Embryonic facial prominence (tissue), 1 donor: ENCODE results near the gene TADA3.

ENCODE experiments used
- DNase-seq: peaks from one replicate; pipeline ENCODE4 v3.0.0-alpha.2; 2016; ENCODE audit errors: extremely low spot score

The TADA3 gene

GRCh38 chr3:9761919-9762318 lies 30.4 kb downstream of the TADA3 start:
- peak; percentile 4 for DNase-seq

- peak; percentile 2 for DNase-seq
Measured at GRCh38 chr3:9760779-9761505, 31.3 kb downstream of the TADA3 start.

DNA sequence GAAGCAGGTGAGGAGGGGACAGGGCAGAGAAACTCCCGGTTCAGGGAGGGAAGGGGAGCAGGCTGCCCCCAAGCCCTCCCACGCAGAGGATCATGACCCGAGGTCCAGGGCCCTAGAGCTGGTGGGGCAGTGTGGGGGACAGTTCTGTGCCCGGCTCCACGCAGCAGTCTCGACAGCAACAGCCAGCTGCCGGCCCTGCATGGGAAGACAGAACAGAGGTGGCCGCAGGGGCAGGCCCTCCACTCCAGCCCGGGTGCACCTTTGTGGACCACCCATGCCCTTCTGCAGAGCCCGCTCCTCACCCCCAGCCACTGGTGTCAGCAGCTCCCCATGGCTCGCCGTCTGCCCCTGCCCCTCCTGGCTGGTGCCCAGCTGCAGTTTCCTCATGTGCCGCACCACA lies 34.8 kb downstream of the TADA3 start:
- DNase-seq = no peak

- DNase-seq = peak; percentile 1
Measured at GRCh38 chr3:9754678-9755077, 37.6 kb downstream of the TADA3 start.

DNA sequence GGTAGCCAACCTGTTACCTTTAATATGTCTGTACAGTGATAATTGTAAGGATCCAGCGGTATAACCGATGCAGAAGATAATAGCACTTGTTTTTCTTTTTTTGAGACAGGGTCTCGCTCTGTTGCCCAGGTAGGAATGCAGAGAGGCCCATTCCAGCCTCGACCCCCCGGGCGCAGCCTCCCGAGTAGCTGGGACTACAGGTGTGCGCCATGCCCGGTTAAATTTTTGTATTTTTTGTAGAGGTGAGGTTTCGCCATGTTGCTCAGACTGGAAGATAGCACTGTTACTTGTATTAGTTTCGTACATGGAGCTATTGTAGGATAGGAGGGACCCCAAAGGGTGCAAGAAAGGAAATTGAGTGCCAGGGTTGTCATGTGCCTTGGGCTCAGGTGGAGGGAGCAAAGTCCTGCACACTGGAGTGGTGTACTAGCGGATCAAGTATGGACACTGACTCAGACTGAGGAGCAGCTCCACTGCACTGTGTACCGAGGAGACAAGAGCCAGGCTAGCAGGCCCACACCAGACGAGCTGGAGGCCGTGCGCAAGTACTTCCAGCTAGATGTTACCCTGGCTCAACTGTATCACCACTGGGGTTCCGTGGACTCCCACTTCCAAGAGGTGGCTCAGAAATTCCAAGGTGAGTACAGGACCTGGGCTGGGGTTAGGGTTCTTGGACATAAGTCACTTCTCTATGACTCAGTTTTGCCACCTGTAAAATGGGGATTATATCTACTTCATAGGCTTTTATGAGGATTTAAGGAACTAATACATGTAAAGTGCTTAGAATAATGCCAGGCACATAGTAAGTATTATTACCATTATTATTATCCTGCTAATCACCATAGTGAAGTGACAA lies 41.5 kb downstream of the TADA3 start:
- peak; percentile 5 for DNase-seq

DNA sequence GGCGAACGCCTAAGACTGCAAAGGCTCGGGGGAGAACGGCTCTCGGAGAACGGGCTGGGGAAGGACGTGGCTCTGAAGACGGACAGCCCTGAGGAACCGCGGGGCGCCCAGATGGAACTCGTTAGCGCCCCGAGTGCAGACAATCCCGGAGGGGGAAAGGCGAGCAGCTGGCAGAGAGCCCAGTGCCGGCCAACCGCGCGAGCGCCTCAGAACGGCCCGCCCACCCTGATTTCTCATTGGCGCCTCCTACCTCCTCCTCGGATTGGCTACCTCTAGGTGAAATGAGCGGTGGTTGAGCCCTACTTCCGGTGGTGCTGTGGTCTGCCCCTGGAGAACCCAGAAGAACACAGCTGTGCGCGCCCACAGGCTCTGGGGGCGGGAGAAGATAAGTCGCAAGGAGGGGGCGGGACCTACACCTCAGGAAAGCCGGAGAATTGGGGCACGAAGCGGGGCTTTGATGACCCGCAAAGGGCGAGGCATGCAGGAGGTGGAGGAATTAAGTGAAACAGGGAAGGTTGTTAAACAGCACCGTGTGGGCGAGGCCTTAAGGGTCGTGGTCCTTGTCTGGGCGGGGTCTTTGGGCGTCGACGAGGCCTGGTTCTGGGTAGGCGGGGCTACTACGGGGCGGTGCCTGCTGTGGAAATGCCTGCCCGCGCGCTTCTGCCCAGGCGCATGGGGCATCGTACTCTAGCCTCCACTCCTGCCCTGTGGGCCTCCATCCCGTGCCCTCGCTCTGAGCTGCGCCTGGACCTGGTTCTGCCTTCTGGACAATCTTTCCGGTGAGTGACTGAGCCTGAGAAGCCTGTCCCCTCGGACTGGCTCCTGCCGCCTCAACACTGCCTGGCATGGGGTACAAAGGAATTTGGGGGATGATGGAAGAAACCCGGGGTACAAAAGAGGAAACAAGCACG lies 42.4 kb downstream of the TADA3 start, which contains the start of gene OGG1:
Gene OGG1, plus strand, starts transcription at position 308 of the 911 bp plus-strand sequence. Its CDS starts 335 bp downstream, at position 643.
- peak; percentile 90 for DNase-seq

- DNase-seq = no peak
Measured at GRCh38 chr3:9749296-9749644, 43.0 kb downstream of the TADA3 start.

- DNase-seq = no peak
Measured at GRCh38 chr3:9748031-9748430, 44.2 kb downstream of the TADA3 start.

- no peak for DNase-seq
Measured at GRCh38 chr3:9747267-9747666, 45.0 kb downstream of the TADA3 start.

GRCh38 chr3:9746330-9746729 lies 45.9 kb downstream of the TADA3 start:
- no peak for DNase-seq

GRCh38 chr3:9745521-9745920 lies 46.8 kb downstream of the TADA3 start:
- no peak for DNase-seq

DNA sequence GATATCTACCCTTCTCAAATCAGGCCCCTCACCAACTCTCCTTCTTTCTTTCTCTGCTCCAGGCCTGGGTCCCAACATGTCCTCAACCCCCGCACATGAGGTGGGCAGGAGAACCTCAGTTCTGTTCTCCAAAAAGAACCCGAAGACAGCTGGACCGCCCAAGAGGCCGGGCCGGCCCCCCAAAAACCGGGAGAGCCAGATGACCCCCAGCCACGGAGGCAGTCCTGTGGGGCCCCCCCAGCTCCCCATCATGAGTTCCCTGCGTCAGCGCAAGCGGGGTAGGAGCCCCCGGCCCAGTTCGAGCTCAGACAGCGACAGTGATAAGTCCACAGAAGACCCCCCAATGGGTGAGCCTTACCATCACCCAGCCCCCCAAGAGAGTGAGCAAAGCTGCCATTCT lies 48.1 kb downstream of the TADA3 start:
- DNase-seq = no peak

GRCh38 chr3:9743548-9743947 lies 48.7 kb downstream of the TADA3 start:
- DNase-seq = no peak

DNA sequence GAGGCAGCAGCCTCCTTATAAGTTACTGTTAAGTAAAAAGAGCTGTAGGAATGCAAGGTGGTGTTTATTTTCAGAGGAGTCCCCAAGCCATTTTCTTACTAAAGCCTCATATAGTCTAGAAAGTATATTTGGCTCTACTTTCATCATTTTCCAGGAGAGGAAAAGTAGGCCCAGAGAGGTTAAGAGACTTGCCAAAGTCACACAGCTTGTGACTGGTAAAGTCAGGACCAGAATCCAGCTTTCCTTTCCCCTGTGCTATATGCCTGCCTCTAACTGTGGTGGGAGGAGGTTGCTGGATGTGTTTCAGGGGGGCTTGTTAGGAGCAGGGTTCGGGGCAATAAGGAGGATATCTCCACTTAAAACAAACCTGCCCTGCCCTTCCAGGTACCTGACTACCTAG lies 49.7 kb downstream of the TADA3 start:
- no peak for DNase-seq

- DNase-seq = no peak
Measured at GRCh38 chr3:9739181-9739580, 53.1 kb downstream of the TADA3 start.

DNA sequence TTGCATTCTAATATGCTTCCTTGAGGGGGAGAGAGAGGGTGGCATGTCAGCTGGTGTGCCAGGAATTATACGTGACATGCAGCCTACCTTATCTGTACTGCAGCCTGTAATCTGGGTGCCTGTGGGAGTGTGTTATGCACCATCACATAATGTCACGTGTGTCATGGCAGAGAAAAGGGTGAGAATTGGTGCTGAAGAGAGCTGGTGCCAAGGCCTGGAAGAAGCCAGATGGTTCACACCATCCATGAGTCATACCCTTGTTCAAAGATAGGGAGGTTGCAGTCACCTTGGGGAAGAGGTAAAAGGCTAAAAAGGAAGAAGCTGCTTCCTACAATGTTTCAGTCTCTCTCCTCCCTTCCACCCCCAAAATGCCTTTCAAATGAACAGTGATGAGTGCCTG lies 55.4 kb downstream of the TADA3 start:
- no peak for DNase-seq

- DNase-seq = peak; percentile 3
Measured at GRCh38 chr3:9732740-9733115, 59.5 kb downstream of the TADA3 start.

DNA sequence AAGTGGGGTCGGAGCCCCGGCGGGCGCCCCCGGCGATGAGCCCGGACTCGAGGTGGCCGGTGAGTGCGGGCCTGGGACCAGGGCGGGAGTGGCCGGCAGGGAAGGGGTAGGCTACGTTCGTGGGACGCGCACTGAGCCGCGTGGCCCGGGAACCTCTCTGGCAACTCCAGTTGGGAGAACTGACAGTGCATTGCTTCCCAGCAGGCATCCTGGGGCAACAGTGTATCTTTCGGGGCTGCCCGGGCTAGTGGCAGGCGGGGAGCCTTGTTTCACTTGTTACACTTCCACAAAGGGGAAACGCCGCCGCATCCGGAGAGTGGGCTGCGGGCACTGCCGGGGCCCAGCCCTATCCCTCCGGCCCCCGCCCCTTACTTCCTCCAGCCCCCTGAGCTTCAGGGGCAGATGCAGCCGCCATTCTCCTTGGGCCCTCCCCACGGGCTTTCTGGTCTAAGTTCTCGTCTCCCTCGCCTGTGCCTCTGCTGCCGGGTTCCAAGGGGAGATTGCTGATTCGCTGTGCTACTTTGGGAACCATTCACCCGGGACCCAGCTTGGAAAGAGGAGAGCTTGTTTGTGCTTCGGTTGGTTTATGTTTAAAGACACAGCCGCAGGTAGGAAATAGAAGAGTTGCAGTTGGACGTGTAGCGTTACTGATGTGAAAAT lies 60.1 kb downstream of the TADA3 start:
- peak; percentile 3 for DNase-seq

DNA sequence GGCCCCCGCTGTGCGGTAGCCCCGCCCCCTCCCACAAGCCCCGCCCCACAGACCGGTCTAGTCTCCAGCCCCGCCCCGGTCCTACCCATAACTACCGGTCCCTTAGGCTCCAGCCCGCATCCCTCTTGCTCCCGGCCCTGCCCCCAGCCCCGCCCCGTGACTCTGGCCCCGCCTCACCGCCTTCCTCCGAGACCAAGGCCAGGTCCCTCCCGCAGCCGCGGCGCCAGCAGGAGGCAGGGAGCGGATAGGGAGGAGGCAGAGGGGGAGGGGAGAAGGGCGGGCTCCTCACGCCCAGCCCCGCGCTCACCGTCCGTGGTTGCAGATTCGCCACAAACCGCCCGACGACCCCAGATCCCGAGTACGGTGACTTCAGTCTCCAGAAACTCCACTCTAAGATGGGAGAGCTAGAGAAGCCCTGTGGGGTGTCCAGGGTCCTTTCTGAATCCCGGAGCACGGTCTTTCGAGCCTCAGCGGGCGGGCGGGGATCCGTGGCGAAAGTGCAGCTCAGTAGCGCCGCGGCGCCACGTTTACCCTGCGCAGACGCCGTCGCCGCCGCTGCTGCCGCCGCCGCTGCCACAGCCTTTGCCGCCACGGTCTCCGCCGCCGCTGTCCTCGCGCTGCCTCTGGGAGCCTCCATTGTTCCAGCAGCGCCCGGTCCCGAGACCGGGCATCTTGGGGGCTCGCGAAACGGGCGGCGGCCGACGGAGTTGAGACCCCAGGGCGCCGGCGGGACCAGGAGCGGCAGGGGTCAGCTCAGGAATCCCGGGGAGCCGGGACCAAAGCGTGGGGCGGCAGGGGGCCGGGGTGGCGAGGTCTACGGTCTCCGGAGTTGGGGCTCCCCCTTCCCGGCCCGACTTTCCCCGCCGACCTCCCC lies 60.8 kb downstream of the TADA3 start, which contains the start of gene BRPF1:
Gene BRPF1, plus strand, starts transcription at position 530 of the 874 bp plus-strand sequence. CDS start 2,406 bp downstream, outside the sequence.
- DNase-seq = peak; percentile 97

- peak; percentile 1 for DNase-seq
Measured at GRCh38 chr3:9730657-9731205, 61.5 kb downstream of the TADA3 start.
